ENCODE data around the gene DNAH17.

Gene DNAH17

DNA sequence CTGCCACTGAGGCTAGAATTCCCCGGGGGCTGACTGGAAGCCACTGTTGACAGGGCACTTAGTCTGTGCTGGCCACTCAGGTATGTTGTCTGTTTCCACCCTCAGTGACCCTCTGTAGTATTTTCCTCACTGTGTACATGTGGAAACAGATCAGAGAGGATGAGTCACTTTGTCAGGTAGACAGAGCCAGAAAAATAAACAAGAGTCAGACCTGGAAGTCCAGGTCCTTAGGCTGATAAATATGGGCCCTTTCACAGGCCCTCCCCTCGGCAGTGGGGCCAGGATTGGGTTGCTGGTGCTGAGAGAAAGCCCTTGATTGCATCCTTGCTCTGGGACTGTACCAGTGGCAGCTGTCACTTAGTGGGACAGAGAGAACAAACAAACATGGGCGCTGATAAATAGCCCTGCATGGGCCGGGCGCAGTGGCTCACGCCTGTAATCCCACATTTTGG is 177.5 kb downstream of the DNAH17 start:
- no peak for TF ChIP-seq GLIS3 (CRISPR knock-in tag; IDR thresholded peaks at IDR 0.05)
- TF ChIP-seq ARNTL (CRISPR knock-in tag; IDR thresholded peaks at IDR 0.05; ENCODE audit: borderline replicate concordance, low read depth): no peak
- no peak for TF ChIP-seq CSDC2 (CRISPR knock-in tag; IDR thresholded peaks at IDR 0.05)
- no peak for TF ChIP-seq BACH2 (CRISPR knock-in tag; IDR thresholded peaks at IDR 0.05; ENCODE audit: borderline replicate concordance)
- TF ChIP-seq SNAI2 (CRISPR knock-in tag; IDR thresholded peaks at IDR 0.05): no peak
- TF ChIP-seq, protein P1, sequence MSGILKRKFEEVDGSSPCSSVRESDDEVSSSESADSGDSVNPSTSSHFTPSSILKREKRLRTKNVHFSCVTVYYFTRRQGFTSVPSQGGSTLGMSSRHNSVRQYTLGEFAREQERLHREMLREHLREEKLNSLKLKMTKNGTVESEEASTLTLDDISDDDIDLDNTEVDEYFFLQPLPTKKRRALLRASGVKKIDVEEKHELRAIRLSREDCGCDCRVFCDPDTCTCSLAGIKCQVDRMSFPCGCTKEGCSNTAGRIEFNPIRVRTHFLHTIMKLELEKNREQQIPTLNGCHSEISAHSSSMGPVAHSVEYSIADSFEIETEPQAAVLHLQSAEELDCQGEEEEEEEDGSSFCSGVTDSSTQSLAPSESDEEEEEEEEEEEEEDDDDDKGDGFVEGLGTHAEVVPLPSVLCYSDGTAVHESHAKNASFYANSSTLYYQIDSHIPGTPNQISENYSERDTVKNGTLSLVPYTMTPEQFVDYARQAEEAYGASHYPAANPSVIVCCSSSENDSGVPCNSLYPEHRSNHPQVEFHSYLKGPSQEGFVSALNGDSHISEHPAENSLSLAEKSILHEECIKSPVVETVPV (CRISPR knock-in tag; IDR thresholded peaks at IDR 0.05): no peak
- ATAC-seq: no peak

DNA sequence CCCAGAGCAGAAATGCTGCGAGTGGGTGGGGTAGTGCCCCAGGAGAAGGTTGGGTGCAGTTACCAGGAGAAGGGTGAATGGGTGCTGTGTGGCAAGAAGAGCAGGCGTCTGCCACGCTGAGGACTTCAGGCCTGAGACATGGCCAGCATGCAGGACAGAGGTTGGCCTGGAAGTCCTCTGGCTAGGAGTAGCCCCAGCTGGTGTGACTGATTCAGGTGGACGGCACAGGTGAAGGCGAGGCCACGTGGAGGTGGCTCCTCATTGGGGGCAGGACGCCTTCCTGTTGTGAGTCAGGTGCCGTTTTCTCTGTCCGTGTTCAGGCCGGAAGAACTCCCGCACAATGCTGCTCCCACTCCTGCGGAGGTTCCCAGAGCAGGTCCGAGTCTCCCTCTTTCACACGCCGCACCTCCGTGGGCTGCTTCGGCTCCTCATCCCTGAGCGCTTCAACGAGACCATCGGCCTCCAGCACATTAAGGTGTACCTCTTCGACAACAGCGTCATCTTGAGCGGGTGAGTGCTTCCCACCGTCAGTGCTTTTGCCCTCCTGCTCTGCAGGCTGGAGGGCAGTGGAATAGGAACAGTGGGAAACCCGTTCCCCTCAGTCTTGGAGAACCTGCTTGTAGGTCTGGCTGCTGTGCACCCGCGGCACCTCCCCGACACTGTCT is 178.0 kb downstream of the DNAH17 start:
- TF ChIP-seq TCF4 (CRISPR knock-in tag; IDR thresholded peaks at IDR 0.05; ENCODE audit: borderline replicate concordance) (no peak), ZNF8 (CRISPR knock-in tag; IDR thresholded peaks at IDR 0.05) (no peak), ARNTL (CRISPR knock-in tag; IDR thresholded peaks at IDR 0.05; ENCODE audit: borderline replicate concordance, low read depth) (no peak), OSR1 (CRISPR knock-in tag; IDR thresholded peaks at IDR 0.05) (no peak), GLIS3 (CRISPR knock-in tag; IDR thresholded peaks at IDR 0.05) (no peak), ZNF565 (CRISPR knock-in tag; conservative IDR thresholded peaks at IDR 0.05; ENCODE audit: low read depth) (no peak), BACH2 (CRISPR knock-in tag; IDR thresholded peaks at IDR 0.05; ENCODE audit: borderline replicate concordance) (no peak), SNAI2 (CRISPR knock-in tag; IDR thresholded peaks at IDR 0.05) (no peak), RARB (CRISPR knock-in tag; IDR thresholded peaks at IDR 0.05) (no peak), ZC3H10 (CRISPR knock-in tag; IDR thresholded peaks at IDR 0.05) (no peak), PPARA (CRISPR knock-in tag; IDR thresholded peaks at IDR 0.05; ENCODE audit: borderline replicate concordance) (no peak), ISL1 (CRISPR knock-in tag; IDR thresholded peaks at IDR 0.05) (no peak), CSDC2 (CRISPR knock-in tag; IDR thresholded peaks at IDR 0.05) (no peak), ESRRG (CRISPR knock-in tag; IDR thresholded peaks at IDR 0.05) (no peak), ZNF70 (CRISPR knock-in tag; IDR thresholded peaks at IDR 0.05) (no peak), ZFP30 (CRISPR knock-in tag; IDR thresholded peaks at IDR 0.05) (no peak), ZFP3 (CRISPR knock-in tag; IDR thresholded peaks at IDR 0.05) (no peak)
- TF ChIP-seq, protein P2, sequence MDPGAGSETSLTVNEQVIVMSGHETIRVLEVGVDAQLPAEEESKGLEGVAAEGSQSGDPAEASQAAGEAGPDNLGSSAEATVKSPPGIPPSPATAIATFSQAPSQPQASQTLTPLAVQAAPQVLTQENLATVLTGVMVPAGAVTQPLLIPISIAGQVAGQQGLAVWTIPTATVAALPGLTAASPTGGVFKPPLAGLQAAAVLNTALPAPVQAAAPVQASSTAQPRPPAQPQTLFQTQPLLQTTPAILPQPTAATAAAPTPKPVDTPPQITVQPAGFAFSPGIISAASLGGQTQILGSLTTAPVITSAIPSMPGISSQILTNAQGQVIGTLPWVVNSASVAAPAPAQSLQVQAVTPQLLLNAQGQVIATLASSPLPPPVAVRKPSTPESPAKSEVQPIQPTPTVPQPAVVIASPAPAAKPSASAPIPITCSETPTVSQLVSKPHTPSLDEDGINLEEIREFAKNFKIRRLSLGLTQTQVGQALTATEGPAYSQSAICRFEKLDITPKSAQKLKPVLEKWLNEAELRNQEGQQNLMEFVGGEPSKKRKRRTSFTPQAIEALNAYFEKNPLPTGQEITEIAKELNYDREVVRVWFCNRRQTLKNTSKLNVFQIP (CRISPR knock-in tag; IDR thresholded peaks at IDR 0.05; ENCODE audit: borderline replicate concordance, low read depth): no peak
- TF ChIP-seq, protein P3, sequence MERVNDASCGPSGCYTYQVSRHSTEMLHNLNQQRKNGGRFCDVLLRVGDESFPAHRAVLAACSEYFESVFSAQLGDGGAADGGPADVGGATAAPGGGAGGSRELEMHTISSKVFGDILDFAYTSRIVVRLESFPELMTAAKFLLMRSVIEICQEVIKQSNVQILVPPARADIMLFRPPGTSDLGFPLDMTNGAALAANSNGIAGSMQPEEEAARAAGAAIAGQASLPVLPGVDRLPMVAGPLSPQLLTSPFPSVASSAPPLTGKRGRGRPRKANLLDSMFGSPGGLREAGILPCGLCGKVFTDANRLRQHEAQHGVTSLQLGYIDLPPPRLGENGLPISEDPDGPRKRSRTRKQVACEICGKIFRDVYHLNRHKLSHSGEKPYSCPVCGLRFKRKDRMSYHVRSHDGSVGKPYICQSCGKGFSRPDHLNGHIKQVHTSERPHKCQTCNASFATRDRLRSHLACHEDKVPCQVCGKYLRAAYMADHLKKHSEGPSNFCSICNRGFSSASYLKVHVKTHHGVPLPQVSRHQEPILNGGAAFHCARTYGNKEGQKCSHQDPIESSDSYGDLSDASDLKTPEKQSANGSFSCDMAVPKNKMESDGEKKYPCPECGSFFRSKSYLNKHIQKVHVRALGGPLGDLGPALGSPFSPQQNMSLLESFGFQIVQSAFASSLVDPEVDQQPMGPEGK (CRISPR knock-in tag; IDR thresholded peaks at IDR 0.05; ENCODE audit: borderline replicate concordance): no peak
- TF ChIP-seq, protein P1 (CRISPR knock-in tag; IDR thresholded peaks at IDR 0.05): no peak
- ATAC-seq: no peak

DNA sequence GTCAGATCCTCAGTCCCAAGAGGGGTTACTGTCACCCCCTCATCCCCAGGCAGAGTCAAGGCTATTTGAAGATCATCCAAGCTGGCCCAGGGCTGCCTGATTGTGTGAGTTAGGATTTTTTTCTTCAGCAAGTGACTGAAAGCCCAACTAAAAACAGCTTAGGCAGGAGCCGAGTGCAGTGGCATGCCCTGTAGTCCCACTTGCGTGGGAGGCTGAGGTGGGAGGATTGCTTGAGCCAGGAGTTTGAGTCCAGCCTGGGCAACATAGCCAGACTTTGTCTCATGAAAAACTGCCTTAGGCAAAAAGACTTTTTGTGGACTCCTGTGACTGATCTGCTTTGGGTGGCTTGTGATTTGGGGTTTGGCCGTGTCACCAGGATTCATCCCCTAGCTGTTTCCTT is 178.8 kb downstream of the DNAH17 start:
- TF ChIP-seq OSR1 (CRISPR knock-in tag; IDR thresholded peaks at IDR 0.05) (no peak), ZFP3 (CRISPR knock-in tag; IDR thresholded peaks at IDR 0.05) (no peak), ARNTL (CRISPR knock-in tag; IDR thresholded peaks at IDR 0.05; ENCODE audit: borderline replicate concordance, low read depth) (no peak), GLIS3 (CRISPR knock-in tag; IDR thresholded peaks at IDR 0.05) (no peak), ZFP30 (CRISPR knock-in tag; IDR thresholded peaks at IDR 0.05) (no peak), RARB (CRISPR knock-in tag; IDR thresholded peaks at IDR 0.05) (no peak), BACH2 (CRISPR knock-in tag; IDR thresholded peaks at IDR 0.05; ENCODE audit: borderline replicate concordance) (no peak), TCF4 (CRISPR knock-in tag; IDR thresholded peaks at IDR 0.05; ENCODE audit: borderline replicate concordance) (no peak), CSDC2 (CRISPR knock-in tag; IDR thresholded peaks at IDR 0.05) (no peak), ZNF70 (CRISPR knock-in tag; IDR thresholded peaks at IDR 0.05) (no peak), ISL1 (CRISPR knock-in tag; IDR thresholded peaks at IDR 0.05) (no peak)
- TF ChIP-seq, protein P2 (CRISPR knock-in tag; IDR thresholded peaks at IDR 0.05; ENCODE audit: borderline replicate concordance, low read depth): no peak
- TF ChIP-seq, protein P1 (CRISPR knock-in tag; IDR thresholded peaks at IDR 0.05): no peak
- ATAC-seq: no peak

All from SK-N-SH treated with all-trans-retinoic acid at 6 μM for 48 hours (cell line).